ENCODE data around the gene GRAMD1B. TPM values are rescaled to one million over a fixed set of nuclear protein-coding genes. Genes with fewer than 3 reads are reported as not detected.

The GRAMD1B gene
- total RNA-seq, 1 experiment from 2014 or later: 82.1 TPM

DNA sequence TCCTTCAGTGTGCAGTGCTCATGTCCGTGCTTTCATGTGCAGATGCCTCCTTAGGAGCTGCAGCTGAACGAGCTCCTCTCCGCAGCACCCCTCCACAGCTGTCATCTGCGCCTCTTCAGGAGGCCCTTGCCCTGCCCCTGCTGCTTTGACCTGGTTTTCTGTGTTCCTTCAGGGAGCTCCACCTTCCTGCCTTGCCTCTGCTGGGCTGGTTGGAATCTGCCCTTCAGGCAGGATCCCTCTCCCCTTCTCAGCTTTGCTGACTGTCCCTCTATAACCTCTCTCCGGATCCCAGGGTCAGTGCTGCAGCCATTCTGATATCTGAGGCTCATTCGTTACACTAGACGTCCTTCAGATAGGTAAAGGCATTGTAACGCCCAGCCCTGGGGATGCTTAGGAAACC, 156.5 kb downstream of the GRAMD1B start:
- H4K20me1 ChIP-seq (ENCODE audit: low read length): peaks cover 8% of the 10 kb centered on the region; the same call in 1 of the 2 replicates
- peaks cover 16% of the 10 kb centered on the region for H3K4me1 ChIP-seq (ENCODE audit: insufficient read depth, low read length)
- no peaks in the 10 kb centered on the region for H3K9me3 ChIP-seq (ENCODE audit: low read length)
- peaks cover 7% of the 10 kb centered on the region; the same call in 1 of the 2 replicates for H3K36me3 ChIP-seq (ENCODE audit: low read depth, low read length)
- intact Hi-C loops (cut with micrococcal nuclease): no loop called here
- H3K4me2 ChIP-seq (ENCODE audit: low read length): no peak overlapping the region
- H3K9me2 ChIP-seq (replicated peaks; ENCODE audit: low read length): no peaks in the 10 kb centered on the region
- no TSS peak for BruUV-seq (replicated peaks)
- no peaks in the 10 kb centered on the region for H3K79me2 ChIP-seq (ENCODE audit: low read length)
- no peak for DNase-seq
- no peaks in the 10 kb centered on the region for H3F3A ChIP-seq (ENCODE audit: low read length, unreplicated experiment)
- H3K27me3 ChIP-seq (ENCODE audit: low read length): no peaks in the 10 kb centered on the region
- TF ChIP-seq EZH2phosphoT487 (IDR thresholded peaks at IDR 0.05; ENCODE audit: borderline replicate concordance, low read length) (no peak), EZH2 (IDR thresholded peaks at IDR 0.05; ENCODE audit: low read length, unreplicated experiment) (no peak)
- TF ChIP-seq, protein P1, sequence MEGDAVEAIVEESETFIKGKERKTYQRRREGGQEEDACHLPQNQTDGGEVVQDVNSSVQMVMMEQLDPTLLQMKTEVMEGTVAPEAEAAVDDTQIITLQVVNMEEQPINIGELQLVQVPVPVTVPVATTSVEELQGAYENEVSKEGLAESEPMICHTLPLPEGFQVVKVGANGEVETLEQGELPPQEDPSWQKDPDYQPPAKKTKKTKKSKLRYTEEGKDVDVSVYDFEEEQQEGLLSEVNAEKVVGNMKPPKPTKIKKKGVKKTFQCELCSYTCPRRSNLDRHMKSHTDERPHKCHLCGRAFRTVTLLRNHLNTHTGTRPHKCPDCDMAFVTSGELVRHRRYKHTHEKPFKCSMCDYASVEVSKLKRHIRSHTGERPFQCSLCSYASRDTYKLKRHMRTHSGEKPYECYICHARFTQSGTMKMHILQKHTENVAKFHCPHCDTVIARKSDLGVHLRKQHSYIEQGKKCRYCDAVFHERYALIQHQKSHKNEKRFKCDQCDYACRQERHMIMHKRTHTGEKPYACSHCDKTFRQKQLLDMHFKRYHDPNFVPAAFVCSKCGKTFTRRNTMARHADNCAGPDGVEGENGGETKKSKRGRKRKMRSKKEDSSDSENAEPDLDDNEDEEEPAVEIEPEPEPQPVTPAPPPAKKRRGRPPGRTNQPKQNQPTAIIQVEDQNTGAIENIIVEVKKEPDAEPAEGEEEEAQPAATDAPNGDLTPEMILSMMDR (conservative IDR thresholded peaks at IDR 0.05; ENCODE audit: low read depth, low read length): no peak
- no peak overlapping the region for H3K4me3 ChIP-seq (ENCODE audit: low read length)
- ATAC-seq: no peak
- CTCF ChIA-PET: no interaction called here
- POLR2A ChIA-PET (ENCODE audit: unreplicated experiment): no interaction called here
- H3K9ac ChIP-seq (ENCODE audit: low read length): no peak overlapping the region
- H3K27ac ChIP-seq (ENCODE audit: low read length): no peak overlapping the region
- H2AFZ ChIP-seq (ENCODE audit: low read length): no peak overlapping the region

DNA sequence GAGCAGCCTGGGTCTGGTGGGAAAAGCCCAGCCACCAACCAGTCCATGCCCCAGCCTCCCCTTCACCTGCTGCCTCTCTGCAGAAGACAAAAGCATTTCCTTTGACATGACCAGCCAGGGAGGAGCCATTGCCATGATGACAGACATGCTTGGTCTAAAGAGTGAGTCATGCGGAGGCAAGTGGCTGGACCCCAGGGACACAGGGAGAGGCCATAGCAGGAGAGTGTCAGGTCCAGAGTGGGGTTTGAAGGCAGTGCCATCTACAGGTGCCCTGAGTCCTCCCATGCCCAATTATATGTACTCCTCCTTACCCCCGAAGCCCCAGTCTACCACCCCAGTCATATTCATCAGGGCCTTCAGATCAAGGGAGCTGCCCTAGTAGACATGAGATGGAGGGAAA, 157.0 kb downstream of the GRAMD1B start:
- Histone ChIP-seq H3K4me1 (ENCODE audit: insufficient read depth, low read length) (peaks cover 16% of the 10 kb centered on the region), H3K4me2 (ENCODE audit: low read length) (no peak overlapping the region), H3K27ac (ENCODE audit: low read length) (no peak overlapping the region), H2AFZ (ENCODE audit: low read length) (no peak overlapping the region), H3K9ac (ENCODE audit: low read length) (no peak overlapping the region), H3F3A (ENCODE audit: low read length, unreplicated experiment) (no peaks in the 10 kb centered on the region), H3K36me3 (ENCODE audit: low read depth, low read length) (peaks cover 12% of the 10 kb centered on the region; the same call in 1 of the 2 replicates), H3K79me2 (ENCODE audit: low read length) (no peaks in the 10 kb centered on the region), H3K9me2 (replicated peaks; ENCODE audit: low read length) (no peaks in the 10 kb centered on the region), H3K27me3 (ENCODE audit: low read length) (no peaks in the 10 kb centered on the region), H3K9me3 (ENCODE audit: low read length) (no peaks in the 10 kb centered on the region), H4K20me1 (ENCODE audit: low read length) (peaks cover 8% of the 10 kb centered on the region; the same call in 1 of the 2 replicates), H3K4me3 (ENCODE audit: low read length) (no peak overlapping the region)
- POLR2A ChIA-PET (ENCODE audit: unreplicated experiment): no interaction called here
- DNase-seq (peak; percentile 28), ATAC-seq (no peak; the same call in 1 of the 2 replicates)
- no peak for TF ChIP-seq EZH2 (IDR thresholded peaks at IDR 0.05; ENCODE audit: low read length, unreplicated experiment)
- intact Hi-C loops (cut with micrococcal nuclease): no loop called here
- BruUV-seq (replicated peaks): no TSS peak
- CTCF ChIA-PET: no interaction called here

DNA sequence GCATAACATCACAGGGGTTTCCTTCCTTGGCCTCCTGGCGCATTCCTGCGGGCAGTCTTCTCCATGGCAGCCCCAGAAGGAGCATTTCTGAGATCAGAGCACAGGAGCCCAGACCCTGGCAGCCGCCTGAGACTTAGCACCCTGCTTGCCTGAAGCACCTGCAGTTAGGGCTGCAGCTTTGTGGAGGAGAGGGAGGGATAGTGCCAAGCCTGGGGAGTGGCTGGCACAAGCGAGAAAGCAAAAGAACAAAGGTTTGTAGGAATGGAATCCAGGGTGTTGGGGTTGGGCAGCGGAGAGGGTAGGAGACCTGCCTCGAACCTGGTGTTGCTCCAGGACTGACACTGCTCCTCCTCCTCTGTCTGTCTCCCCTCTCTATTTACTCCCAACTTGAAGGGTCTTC, 157.5 kb downstream of the GRAMD1B start:
- Histone ChIP-seq H3K27ac (ENCODE audit: low read length) (no peak overlapping the region), H2AFZ (ENCODE audit: low read length) (no peak overlapping the region), H3K36me3 (ENCODE audit: low read depth, low read length) (peaks cover 12% of the 10 kb centered on the region; the same call in 1 of the 2 replicates)

More for the DNA sequence above, 157.5 kb downstream of the GRAMD1B start:
- ChIA-PET CTCF (no interaction called here), POLR2A (ENCODE audit: unreplicated experiment) (no interaction called here)
- H3K79me2 ChIP-seq (ENCODE audit: low read length): no peaks in the 10 kb centered on the region
- H4K20me1 ChIP-seq (ENCODE audit: low read length): peaks cover 8% of the 10 kb centered on the region; the same call in 1 of the 2 replicates
- BruUV-seq (replicated peaks): no TSS peak
- DNase-seq (no peak), ATAC-seq (no peak)
- H3F3A ChIP-seq (ENCODE audit: low read length, unreplicated experiment): no peaks in the 10 kb centered on the region
- H3K9me3 ChIP-seq (ENCODE audit: low read length): no peaks in the 10 kb centered on the region
- intact Hi-C loops (cut with micrococcal nuclease): no loop called here
- TF ChIP-seq EZH2phosphoT487 (IDR thresholded peaks at IDR 0.05; ENCODE audit: borderline replicate concordance, low read length): no peak
- TF ChIP-seq, protein P1 (conservative IDR thresholded peaks at IDR 0.05; ENCODE audit: low read depth, low read length): no peak
- TF ChIP-seq EZH2 (IDR thresholded peaks at IDR 0.05; ENCODE audit: low read length, unreplicated experiment): no peak
- H3K27me3 ChIP-seq (ENCODE audit: low read length): no peaks in the 10 kb centered on the region
- H3K4me2 ChIP-seq (ENCODE audit: low read length): no peak overlapping the region
- peaks cover 16% of the 10 kb centered on the region for H3K4me1 ChIP-seq (ENCODE audit: insufficient read depth, low read length)
- no peak overlapping the region for H3K9ac ChIP-seq (ENCODE audit: low read length)
- no peaks in the 10 kb centered on the region for H3K9me2 ChIP-seq (replicated peaks; ENCODE audit: low read length)
- no peak overlapping the region for H3K4me3 ChIP-seq (ENCODE audit: low read length)
